ENCODE measurements around the gene NR5A2.

The NR5A2 gene

GRCh38 chr1:200027264-200027823, at the start of gene NR5A2:
TSS of gene NR5A2 (plus strand) at chr1:200027710. CDS start at chr1:200027848, 138 bp downstream.
- no peak for DNase-seq (ENCODE audit: low read depth)

DNA sequence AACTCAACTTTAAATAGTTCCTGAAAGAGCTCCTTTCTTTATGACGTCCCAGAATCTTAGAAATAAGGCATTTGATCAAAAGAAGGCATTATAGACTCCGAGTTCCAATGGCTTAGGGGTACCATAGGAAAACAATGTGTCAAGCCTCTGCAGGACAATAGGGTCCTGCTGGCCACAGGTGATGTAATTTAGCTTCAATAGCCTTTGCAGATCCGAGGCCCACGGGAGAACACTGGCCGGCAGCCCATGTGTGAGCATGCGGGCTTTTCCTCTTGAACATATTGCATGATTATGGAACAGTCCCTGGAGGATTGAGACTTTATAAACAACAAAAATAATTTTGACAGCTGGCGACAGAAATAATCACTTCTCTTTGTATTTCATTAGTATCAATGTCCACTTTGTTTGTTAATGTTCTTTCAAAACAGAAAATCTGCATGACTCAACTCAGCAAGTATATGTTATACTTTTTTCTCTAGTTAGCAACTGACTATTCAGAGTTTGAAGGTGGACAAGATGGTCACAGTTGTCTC, 49.0 kb upstream of the NR5A2 start:
- DNase-seq (ENCODE audit: low read depth), result no peak

GRCh38 chr1:199979071-199979470, 48.4 kb upstream of the NR5A2 start:
- DNase-seq (ENCODE audit: low read depth), result no peak

DNA sequence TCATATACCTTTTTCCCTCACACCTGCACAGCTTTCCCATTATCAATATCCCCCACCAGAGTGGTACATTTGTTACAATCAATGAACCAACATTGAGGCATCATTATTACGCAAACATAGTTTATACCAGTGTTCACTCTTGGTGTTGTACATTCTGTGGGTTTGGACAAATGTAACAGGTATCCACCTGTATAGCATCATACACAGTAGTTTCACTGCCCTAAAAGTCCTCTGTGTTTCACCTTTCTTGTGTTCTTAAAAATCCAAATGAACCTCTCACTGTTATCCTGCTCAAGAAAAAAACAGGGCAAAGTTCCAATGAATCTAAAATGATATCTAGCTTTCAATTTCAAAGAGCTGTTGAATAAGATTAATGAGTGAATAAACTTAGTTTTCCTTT, 45.9 kb upstream of the NR5A2 start:
- DNase-seq (ENCODE audit: low read depth), result no peak

DNA sequence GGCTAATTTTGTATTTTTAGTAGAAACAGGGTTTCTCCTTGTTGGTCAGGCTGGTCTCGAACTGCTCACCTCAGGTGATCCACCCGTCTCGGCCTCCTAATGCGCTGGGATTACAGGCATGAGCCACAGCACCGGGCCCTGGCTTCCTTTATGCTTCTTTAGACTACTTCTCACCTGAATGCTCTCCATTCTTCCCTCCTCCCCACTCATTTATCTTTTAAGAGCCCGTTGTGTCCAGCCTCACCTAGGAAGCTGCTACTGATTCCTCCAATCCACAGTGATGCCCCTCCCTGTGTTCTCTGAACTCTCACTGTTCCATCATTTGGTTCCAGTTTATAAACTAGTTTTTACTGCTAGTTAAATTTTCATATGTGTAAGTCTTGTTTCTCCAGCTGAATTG, 44.9 kb upstream of the NR5A2 start:
- DNase-seq (ENCODE audit: low read depth), result no peak

DNA sequence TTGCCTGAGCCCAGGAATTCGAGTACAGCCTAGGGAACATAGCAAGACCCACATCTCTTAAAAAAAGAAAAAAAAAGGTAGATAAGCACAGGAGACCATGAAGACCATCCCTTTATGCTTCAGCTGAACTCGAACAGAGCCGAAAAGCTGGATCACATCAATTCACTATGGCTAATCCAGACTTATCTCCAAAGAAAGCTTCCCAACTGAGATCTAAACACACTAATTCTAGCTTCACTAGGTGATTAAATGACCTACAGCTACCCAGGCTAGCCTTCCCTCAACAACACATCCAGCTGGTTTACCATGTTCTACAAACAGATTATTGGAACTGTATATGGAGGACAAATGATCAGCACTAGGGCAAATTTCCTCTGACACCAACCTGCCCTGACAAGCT, 44.0 kb upstream of the NR5A2 start:
- DNase-seq (ENCODE audit: low read depth), result no peak

- DNase-seq (ENCODE audit: low read depth), result no peak
These were observed 32.3 kb upstream of the NR5A2 start for GRCh38 chr1:199995096-199995685.

DNA sequence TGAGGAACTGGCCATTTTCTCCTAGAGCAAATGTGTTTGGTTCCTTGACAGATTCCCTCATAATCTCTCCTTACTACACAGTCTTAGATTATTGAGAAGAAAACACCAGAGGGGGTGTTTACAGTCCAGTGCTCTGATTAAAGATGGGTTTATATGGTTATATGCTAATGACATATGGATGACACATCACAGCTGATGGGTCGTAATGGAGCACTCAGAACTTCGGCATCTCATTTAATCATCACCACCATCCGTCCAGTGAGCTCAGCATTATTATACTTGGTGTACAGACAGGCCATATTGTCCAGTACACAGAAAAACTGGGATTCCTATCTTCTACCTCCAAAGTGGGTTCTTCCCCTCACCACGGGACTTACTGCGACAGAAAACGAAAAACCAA, 22.3 kb upstream of the NR5A2 start:
- peak; percentile 40 for DNase-seq (ENCODE audit: low read depth)

DNA sequence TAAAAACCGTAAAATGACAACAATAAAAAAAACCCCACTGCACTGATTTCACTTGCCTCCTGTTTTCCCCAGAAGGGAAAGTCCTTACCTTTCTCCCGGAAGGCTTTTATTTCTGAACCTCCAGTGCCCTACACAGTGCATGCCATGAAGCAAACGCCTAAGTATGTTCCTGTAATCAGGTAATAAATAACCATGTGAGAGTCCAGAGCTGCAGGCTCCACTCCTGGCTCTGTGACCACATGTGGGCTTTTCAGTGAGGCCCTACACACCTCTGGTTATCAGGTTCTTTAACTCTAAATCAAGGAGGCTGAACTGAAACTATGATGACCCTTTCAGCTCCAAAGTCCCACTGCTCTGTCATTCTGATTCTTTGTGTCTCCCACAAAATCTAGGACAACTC, 20.8 kb upstream of the NR5A2 start:
- no peak for DNase-seq (ENCODE audit: low read depth)

DNA sequence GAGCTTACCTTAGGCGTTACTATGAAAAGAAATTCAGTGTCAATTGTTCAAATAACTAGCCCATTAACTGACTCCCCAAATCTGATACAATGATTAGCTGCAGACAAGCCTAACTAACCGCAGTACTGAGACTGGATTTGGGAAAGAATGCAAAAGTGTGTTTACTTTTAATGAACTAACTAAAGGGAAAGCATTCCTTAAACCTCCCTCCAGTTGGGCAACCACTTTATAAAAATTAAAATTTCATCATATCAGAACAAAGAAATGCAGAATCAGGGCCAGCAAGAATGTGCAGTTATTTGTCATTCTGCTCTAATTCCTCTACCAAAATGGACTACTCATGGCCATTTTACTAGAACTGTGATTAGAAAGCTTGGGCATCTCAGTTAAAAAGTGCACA, 11.7 kb upstream of the NR5A2 start:
- no peak for DNase-seq (ENCODE audit: low read depth)

DNA sequence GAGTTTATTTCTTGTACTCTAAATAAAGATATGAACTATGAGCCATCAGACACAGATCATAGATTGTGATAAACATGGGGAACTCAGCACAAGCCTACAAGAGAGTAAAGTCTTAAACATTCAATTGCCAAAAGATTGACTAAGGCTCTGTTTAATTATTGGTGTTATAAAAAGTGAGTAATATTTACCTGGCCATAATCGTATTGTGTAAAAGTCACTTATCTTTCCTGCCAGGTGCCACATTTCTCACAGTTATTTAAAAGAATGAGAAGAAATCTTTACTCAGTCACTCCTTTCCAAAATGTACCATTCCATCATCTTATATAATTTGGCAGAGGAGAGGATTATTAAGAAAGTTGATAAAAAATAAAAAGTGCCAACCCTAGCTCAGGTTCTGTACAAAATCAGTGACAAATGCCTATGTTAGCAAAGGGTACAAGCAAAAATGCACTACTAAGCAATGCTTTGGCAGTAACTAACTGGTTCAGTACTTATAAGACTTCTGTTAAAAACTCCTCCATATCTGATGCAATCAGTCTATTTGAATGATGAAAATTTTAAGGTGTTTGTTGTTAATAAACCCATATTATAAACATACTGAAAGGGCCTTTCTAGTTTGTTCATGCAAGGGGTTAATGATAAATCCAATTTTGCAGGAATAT, 5.8 kb upstream of the NR5A2 start:
- no peak for DNase-seq (ENCODE audit: low read depth)

GRCh38 chr1:200022239-200022804, 5.2 kb upstream of the NR5A2 start:
- DNase-seq (ENCODE audit: low read depth), result no peak

DNA sequence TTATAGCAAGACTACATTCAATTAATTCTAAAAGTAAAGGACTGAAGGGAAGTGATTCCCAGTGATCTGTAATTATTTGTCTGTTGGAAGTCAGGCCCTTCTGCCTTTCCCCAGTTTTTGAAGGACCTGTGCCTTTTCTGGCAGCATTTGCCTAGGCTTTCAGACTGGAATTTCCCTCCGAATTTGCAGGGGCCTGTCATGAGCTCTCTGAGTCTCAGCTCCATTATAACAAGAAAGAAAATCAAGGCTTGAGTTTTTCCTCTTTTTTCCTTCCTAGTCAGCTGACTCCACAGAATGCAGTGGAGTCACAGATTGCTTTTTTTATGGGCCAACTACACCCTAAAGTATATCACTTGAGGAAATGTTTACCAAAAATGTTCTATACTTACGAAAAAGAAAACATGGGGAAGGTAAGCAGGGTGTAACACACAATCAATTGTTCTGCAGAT, 1.1 kb downstream of the NR5A2 start:
- DNase-seq (ENCODE audit: low read depth), result no peak

DNA sequence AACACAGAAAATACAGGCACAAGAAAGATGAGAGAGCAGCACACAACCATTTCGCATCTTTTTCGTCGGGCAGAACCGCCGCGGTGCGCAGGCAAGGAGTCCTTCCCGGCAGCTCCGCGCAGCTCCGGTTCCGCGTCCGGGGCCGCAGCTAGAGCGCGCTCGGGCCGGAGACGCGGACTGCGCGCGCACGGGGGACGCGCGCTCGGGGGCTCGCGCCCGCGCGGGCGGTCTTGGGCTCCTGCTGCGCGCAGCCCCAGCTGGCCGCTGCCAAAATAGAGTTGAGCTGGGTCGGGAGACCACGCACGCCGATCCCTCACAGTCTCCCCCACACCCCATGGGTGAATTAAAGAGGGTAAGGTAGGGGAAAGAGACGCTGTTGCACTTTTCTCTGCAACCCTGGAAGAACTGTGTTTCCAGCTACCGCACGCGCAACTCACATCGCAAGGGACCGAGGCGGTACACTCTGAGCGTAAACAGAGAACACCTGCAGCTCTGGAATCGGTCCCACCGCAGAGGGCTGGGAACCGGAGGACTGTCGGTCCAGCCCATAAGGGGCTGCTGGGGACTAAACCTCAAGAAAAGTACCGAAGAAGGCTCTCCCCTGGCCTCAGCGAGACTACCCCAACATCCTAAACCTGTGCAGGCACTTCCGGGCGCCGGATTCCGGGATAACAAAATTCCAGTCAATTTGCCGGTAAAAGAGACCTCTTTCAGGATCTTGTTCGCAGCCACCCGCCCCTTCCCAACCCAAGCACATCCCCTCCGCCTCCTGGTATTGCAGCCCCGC, 1.7 kb downstream of the NR5A2 start:
- no peak for DNase-seq (ENCODE audit: low read depth)

DNA sequence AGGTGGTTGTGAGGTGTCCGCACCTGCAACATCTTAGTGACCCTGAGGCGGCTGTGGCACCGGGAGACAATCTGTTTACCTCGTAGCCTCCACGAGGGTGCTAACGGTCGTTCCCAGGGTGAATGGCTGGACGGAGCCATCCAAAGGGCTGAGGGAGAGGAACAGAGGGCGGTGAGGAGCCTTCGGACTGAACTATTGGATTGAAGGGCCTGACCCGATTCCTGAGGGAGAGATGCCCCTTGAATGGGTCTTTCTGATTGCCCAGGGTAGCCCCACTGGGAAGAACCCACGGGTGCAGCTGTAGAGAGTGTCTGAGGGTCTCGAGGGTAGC, 2.3 kb downstream of the NR5A2 start:
- DNase-seq (ENCODE audit: low read depth), result no peak

GRCh38 chr1:200030791-200031190, 3.3 kb downstream of the NR5A2 start:
- no peak for DNase-seq (ENCODE audit: low read depth)

DNA sequence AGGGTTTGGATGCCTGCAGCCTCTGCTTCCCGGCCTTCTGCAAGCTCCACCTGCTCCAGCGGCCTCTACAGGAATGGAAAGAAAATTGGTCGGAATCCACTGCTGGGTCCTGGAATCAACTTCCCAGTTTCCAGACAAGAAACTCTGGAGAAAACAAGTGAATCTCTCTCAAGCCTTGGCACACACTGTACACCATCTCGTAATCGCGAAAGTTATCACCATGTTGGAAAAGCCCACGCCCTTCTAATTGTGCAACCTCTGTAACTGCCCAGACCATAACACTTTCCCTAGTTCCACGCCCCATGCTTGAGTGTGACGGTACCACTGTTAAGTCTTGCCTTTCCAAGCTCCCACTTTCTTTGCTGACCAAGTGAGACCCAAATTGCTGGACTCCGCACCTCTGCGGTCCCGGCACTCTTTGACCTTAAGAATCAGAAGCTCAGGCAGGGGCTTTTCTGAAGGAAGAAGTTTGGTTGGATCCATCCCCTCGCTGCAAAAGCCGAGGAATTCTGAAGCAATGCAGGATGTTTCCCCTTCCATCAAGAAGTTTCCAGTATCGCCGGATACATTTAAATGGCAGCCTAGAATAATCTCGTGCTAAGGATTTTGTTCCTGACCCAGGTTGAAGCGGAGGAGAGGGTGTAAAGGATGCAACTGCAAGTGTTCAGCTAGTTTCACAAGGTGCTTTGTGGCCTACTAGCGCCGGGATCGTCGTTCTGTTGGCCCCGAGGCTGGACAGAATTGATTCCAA, 6.2 kb downstream of the NR5A2 start:
- DNase-seq (ENCODE audit: low read depth), result no peak

DNA sequence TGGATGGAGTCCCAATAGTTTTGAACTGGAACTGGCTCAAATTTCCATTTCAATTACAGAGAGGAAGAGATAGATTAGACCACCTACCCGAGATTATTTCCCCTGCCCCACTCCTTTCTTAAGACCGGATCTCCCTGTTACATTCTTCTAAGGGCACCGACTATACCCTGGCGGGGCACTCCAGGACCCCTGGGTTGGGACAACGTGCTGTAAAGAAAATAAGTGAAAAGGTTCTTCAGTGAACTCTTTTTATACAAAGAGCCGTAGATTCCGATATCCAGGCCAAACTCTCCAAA, 6.7 kb downstream of the NR5A2 start:
- DNase-seq (ENCODE audit: low read depth), result no peak

DNA sequence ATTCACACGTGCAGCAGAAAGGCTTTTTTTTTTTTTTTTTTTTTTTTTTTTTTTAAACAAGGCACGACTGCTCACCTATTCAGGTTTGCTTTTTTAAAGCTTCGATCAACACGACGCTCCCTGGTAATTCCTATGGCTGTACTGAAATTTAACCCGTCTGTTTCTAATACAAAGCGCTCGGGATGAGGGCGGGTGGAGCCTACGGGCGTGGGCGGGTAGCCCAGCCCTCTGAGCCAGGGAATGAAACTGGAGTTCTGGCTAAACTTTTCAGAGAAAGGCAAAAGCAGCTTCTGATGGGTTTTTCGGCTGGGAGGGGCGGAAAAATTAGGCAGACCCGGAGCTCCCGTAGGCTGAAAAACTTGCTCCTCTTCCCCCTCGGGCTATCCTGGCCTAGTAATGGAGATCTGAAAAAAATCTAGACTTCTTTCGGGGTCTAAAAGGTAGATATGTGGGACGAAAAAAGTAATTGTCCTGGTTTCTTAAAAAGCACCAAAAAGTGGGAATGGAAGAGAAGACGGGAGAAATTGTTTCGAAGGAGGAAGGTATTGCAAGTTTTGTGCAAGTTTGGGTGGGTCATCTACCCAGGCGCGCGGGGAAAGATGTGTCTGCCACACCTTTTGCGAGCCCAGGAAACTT, 7.4 kb downstream of the NR5A2 start:
- no peak for DNase-seq (ENCODE audit: low read depth)

DNA sequence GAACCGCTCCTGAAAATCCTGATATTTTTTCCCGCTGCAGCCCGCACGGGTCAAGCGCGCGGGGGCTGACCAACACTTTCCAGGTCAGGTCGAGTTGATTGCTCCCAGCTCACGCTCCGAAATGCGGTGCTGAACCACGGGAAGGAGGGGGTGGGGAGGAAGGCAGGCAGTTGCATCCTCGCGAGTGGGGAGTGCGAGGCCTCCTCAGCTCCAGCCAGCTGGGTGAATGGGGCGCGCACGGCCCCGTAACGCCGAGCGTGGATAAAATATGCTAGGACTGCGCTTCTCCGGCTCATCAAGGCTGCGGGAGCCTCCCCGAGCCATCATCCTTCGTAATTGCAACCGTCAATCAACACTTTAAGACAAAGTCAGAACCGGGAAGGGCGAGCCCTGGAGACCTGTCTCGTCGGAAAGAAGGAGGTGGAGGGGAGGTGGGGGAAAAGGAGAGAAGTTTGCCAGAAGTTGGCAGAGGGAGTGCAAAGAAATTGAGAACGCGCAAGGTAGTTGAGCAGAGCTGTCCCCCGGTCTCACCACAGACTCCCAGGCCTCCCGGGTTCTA, 8.0 kb downstream of the NR5A2 start:
- DNase-seq (ENCODE audit: low read depth), result no peak

DNA sequence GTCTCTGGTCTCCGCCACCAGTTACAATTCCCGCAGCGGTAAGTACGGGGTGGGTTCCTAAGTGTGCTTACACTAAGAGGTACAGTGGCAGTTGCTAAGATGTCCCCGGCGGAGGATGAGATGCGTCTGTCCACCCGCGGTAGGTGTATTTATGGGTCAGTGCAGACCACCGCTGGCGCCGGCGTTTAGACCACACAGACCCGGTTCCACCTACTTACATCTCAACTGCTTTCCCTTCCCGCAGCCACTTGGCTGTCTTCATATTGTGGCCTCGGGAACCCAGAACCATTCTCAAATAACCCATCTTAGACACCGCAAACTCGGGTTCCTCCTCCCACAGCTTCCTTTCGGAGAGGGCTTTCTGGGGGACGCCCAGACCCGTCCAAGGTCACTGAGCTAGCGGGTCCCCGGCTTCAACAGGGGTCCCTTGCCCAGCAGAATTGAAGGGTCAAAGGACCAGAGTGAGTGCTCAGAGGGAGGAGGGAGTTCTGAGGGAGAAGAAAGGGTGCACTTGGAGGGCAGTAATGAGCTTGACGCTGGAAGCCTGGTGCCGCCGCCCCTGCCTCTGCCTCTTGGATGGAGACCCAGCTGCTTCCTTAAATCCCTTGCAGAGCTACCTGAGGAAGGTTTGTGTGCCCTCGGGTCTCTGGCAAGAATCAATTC, 8.6 kb downstream of the NR5A2 start:
- no peak for DNase-seq (ENCODE audit: low read depth)

Data from HS-5 (cell line).